H1 (cell line): Measurements from ENCODE around the gene SLC1A2. TPM values are rescaled to one million over a fixed set of nuclear protein-coding genes. Genes with fewer than 3 reads are reported as not detected.

Experiments used
- CBX8 ChIP-seq: fragments of 300-800, 300-1000 bp; sonication (generic); IDR thresholded peaks from 2 replicates; pipeline ENCODE4 v1.7.1; 2016; ENCODE audit warnings: low read depth, low read length, borderline replicate concordance
- CREB1 ChIP-seq: IDR thresholded peaks from 2 replicates; pipeline ENCODE4 v1.6.1; 2012; ENCODE audit warnings: inconsistent platforms
- CTBP2 ChIP-seq: IDR thresholded peaks from 2 replicates; pipeline ENCODE4 v1.7.0; 2011; ENCODE audit warnings: borderline replicate concordance, mild to moderate bottlenecking, moderate library complexity, mixed read lengths, low read length; ENCODE audit not compliant: insufficient read depth, insufficient read length
- EZH2 ChIP-seq: fragments of 200-600 bp; sonication (generic); IDR thresholded peaks from 2 replicates; pipeline ENCODE4 v1.7.1; 2012; ENCODE audit warnings: low read depth, mild to moderate bottlenecking, moderate library complexity, low read length, inconsistent platforms; ENCODE audit not compliant: severe bottlenecking
- POU5F1 ChIP-seq: IDR thresholded peaks from 2 replicates; pipeline ENCODE4 v1.6.1; 2011; ENCODE audit warnings: low read depth, mild to moderate bottlenecking, low read length, moderate library complexity
- RAD21 ChIP-seq, 2 experiments: IDR thresholded peaks in 1 of 2; conservative IDR thresholded peaks in 1 of 2; 2 replicates each; pipeline ENCODE4 v1.6.1; 2011; ENCODE audit warnings: low read depth in 2 of 2, low read length in 2 of 2, improper control_type of control experiment in 1 of 2, inconsistent platforms in 1 of 2, mild to moderate bottlenecking in 1 of 2, moderate library complexity in 1 of 2
- RFX5 ChIP-seq: IDR thresholded peaks from 2 replicates; pipeline ENCODE4 v1.6.1; 2011; ENCODE audit warnings: low read depth, low read length, improper control_type of control experiment, borderline replicate concordance
- polyA plus RNA-seq, 7 experiments: library from polyadenylated mRNA; depleted of rRNA in 3 of 7; stranded (reverse) in 5 of 7; unstranded in 2 of 7; fragments of >200 nt in 5 of 7; fragments of 200-250 nt in 2 of 7; gene quantifications; 1 replicate in 5 of 7; 2 replicates in 1 of 7; 4 replicates in 1 of 7; pipeline versions ENCODE4 v1.2.1 to v1.2.3, GENCODE V29; 2011 to 2013; ENCODE audit warnings: missing spikeins in 2 of 7, mixed read lengths in 2 of 7
- total RNA-seq: library from RNA; stranded (reverse); fragmentation: NEBNext Ultra II Directional; extraction: Animal tissue kit (Norgen Biotek cat#: 25700); gene quantifications from 2 replicates; pipeline ENCODE4 v1.2.1, GENCODE V29; 2021

The SLC1A2 gene
- total and polyA plus RNA-seq, 2 of the 8 experiments (the other 6 are each of a cell fraction or from before 2014, with no cell fraction given) = 0.57 to 1.2 TPM

DNA sequence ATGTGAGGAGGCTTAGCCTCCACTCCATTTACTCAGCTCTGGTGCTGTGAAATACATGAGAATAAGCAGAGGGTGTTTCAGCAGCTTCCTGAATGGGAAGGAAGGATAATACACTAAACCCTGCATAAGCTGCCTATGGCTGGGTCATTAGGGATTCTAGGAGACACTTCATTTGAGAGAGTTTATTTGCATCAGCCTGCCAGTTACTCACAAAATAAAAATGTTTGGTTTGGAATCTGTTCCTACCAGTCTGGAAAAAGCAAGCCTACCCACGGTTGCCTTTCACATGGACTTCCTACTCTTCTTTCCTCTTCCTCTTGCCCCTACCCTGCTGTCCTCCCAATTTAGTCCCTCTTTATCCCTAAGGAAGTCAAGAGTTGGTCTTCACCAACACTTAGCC is 20.5 kb downstream of the SLC1A2 start (continued):
- TF ChIP-seq CBX8 (no peak), RFX5 (no peak), RAD21 (IDR thresholded peaks at IDR 0.05 in 1 of 2, conservative IDR thresholded peaks at IDR 0.05 in 1 of 2; ENCODE audit: low read depth in 2 of 2, low read length in 2 of 2) (no peak), CTBP2 (no peak), EZH2 (no peak), CREB1 (no peak), POU5F1 (no peak)
